ENCODE measurements around the gene TAF15.

DNA sequence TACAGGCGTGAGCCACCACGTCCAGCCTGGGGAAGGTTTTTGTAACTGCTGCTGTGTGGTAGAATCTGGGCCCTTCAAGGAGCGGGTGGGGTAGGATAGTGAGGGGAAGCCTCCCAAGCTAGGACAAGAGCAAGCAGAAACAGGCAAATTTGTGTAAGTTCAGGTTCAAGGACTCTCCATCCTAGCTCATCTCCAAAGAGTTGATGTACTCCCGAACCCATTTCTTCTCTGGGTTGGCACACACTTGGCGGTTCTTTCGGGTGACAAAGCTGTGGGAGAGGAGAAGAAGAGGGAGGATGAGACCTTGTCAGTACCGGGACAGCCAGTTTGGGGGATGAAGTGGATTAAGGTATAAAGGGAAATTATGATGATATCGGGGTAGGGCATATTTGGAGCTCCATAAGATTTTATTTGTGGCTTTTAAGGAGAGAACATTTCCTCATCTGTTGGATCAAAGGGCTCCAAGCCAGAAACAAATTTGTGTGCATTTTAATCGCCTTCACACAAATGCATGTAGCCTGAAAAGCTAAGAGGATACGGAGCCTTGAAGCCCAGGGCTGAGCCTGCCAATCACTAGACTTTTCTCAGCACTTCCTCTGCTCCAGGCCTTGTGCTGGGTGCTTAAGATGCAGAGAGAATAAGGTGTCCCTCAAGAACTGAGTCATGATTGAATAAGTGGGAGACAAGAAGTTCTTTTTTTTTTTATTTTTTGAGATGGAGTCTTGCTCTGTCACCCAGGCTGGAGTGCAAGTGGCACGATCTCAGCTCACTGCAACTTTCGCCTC is 63.1 kb downstream of the TAF15 start:
- TF ChIP-seq, protein P1, sequence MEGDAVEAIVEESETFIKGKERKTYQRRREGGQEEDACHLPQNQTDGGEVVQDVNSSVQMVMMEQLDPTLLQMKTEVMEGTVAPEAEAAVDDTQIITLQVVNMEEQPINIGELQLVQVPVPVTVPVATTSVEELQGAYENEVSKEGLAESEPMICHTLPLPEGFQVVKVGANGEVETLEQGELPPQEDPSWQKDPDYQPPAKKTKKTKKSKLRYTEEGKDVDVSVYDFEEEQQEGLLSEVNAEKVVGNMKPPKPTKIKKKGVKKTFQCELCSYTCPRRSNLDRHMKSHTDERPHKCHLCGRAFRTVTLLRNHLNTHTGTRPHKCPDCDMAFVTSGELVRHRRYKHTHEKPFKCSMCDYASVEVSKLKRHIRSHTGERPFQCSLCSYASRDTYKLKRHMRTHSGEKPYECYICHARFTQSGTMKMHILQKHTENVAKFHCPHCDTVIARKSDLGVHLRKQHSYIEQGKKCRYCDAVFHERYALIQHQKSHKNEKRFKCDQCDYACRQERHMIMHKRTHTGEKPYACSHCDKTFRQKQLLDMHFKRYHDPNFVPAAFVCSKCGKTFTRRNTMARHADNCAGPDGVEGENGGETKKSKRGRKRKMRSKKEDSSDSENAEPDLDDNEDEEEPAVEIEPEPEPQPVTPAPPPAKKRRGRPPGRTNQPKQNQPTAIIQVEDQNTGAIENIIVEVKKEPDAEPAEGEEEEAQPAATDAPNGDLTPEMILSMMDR (conservative IDR thresholded peaks at IDR 0.05 in 1 of 2, IDR thresholded peaks at IDR 0.05 in 1 of 2; ENCODE audit: low read depth in 1 of 2, low read length in 2 of 2): no peak
- TF ChIP-seq EZH2 (IDR thresholded peaks at IDR 0.05; ENCODE audit: low read length, missing control alignments): no peak
